GM12875 (cell line): ENCODE measurements around the gene ARF6.

ENCODE experiments used
- H3K4me3 ChIP-seq: one replicate; pipeline ENCODE4 v1.5.1; 2011; ENCODE audit warnings: low read depth, low read length, control low read depth
- CTCF ChIP-seq: IDR thresholded peaks from 2 replicates; pipeline ENCODE4 v1.5.1; 2011; ENCODE audit warnings: low read depth, mild to moderate bottlenecking, control low read depth, inconsistent platforms, low read length, moderate library complexity, borderline replicate concordance; ENCODE audit not compliant: insufficient read depth

Gene ARF6

GRCh38 chr14:49892301-49892635, 614 bp upstream of the ARF6 start:
- no peak for TF ChIP-seq CTCF

GRCh38 chr14:49893309-49894213, 679 bp downstream of the ARF6 start:
- peak overlapping the region; percentile 100 for H3K4me3 ChIP-seq
- TF ChIP-seq CTCF: no peak

More at GRCh38 chr14:49892301-49892635, 614 bp upstream of the ARF6 start:
- peak overlapping the region; percentile 100 for H3K4me3 ChIP-seq

GRCh38 chr14:49894214-49895107, 1.6 kb downstream of the ARF6 start:
- peak overlapping the region; percentile 100 for H3K4me3 ChIP-seq

GRCh38 chr14:49895480-49895879, 2.6 kb downstream of the ARF6 start:
- TF ChIP-seq CTCF: no peak

GRCh38 chr14:49896272-49896671, 3.4 kb downstream of the ARF6 start:
- peak overlapping the region; percentile 49 for H3K4me3 ChIP-seq

More at GRCh38 chr14:49895480-49895879, 2.6 kb downstream of the ARF6 start:
- peak overlapping the region; percentile 49 for H3K4me3 ChIP-seq

- no peak for TF ChIP-seq CTCF
- no peak overlapping the region for H3K4me3 ChIP-seq
Observed at GRCh38 chr14:49896966-49897365, 4.1 kb downstream of the ARF6 start.

GRCh38 chr14:49897414-49897813, 4.5 kb downstream of the ARF6 start:
- TF ChIP-seq CTCF: no peak

GRCh38 chr14:49897965-49898364, 5.1 kb downstream of the ARF6 start:
- no peak for TF ChIP-seq CTCF

More at GRCh38 chr14:49897414-49897813, 4.5 kb downstream of the ARF6 start:
- no peak overlapping the region for H3K4me3 ChIP-seq

More at GRCh38 chr14:49897965-49898364, 5.1 kb downstream of the ARF6 start:
- H3K4me3 ChIP-seq: no peak overlapping the region
